Activated naive CD4-positive, alpha-beta T cell treated with anti-CD3 and anti-CD28 coated beads, Interleukin-2, amount 10 ng/mL, durations not matched to agents 7 days and 5 days (primary cell): ENCODE data around the gene SPINK1.
A peak's percentile ranks its signal among the peaks of the same experiment; 100 is the strongest.

Source experiments
- CTCF ChIA-PET: fragments of 350-600 bp; sonication (Branson Sonifier 250); formaldehyde crosslinking; loops from one replicate; lab custom pipeline; 2021; ENCODE audit warnings: antibody characterized with exemption; lab: Charles Lee
- DNase-seq: peaks from one replicate; pipeline ENCODE4 v3.0.0-alpha.2; 2020
- H3K27ac Mint-ChIP-seq: one replicate; pipeline ENCODE4 v1.8.0; 2021; ENCODE audit warnings: mild to moderate bottlenecking, moderate library complexity, mixed read lengths
- H3K27me3 Mint-ChIP-seq: one replicate; pipeline ENCODE4 v1.8.0; 2021; ENCODE audit warnings: mild to moderate bottlenecking, mixed read lengths
- H3K36me3 Mint-ChIP-seq: one replicate; pipeline ENCODE4 v1.8.0; 2021; ENCODE audit warnings: mixed read lengths
- H3K4me1 Mint-ChIP-seq: one replicate; pipeline ENCODE4 v1.8.0; 2021; ENCODE audit warnings: mixed read lengths
- H3K4me3 Mint-ChIP-seq: one replicate; pipeline ENCODE4 v1.8.0; 2021; ENCODE audit warnings: mild to moderate bottlenecking, moderate library complexity, mixed read lengths
- H3K9me3 Mint-ChIP-seq: one replicate; pipeline ENCODE4 v1.8.0; 2021; ENCODE audit warnings: mixed read lengths

SPINK1 gene

GRCh38 chr5:147780924-147781573 is 50.4 kb downstream of the SPINK1 start:
- no peaks in the 10 kb centered on the region for H3K36me3 Mint-ChIP-seq
- DNase-seq = no peak
- peak overlapping the region; percentile 4 for H3K4me3 Mint-ChIP-seq
- H3K9me3 Mint-ChIP-seq = no peaks in the 10 kb centered on the region
- H3K27ac Mint-ChIP-seq = no peak overlapping the region
- peaks cover 4% of the 10 kb centered on the region for H3K27me3 Mint-ChIP-seq
- CTCF ChIA-PET = no interaction called here
- peaks cover 9% of the 10 kb centered on the region for H3K4me1 Mint-ChIP-seq

- Mint-ChIP-seq H3K9me3 (no peaks in the 10 kb centered on the region), H3K4me3 (no peak overlapping the region), H3K4me1 (peaks cover 9% of the 10 kb centered on the region), H3K36me3 (no peaks in the 10 kb centered on the region), H3K27me3 (peaks cover 4% of the 10 kb centered on the region), H3K27ac (no peak overlapping the region)
- no peak for DNase-seq
- CTCF ChIA-PET = no interaction called here
These were observed 51.8 kb downstream of the SPINK1 start for GRCh38 chr5:147779694-147780093.

GRCh38 chr5:147776989-147777388 is 54.5 kb downstream of the SPINK1 start:
- no peak overlapping the region for H3K4me3 Mint-ChIP-seq
- no peaks in the 10 kb centered on the region for H3K9me3 Mint-ChIP-seq
- peaks cover 4% of the 10 kb centered on the region for H3K4me1 Mint-ChIP-seq
- no peak for DNase-seq
- CTCF ChIA-PET = no interaction called here
- no peaks in the 10 kb centered on the region for H3K27me3 Mint-ChIP-seq
- no peaks in the 10 kb centered on the region for H3K36me3 Mint-ChIP-seq
- no peak overlapping the region for H3K27ac Mint-ChIP-seq
